Skeletal muscle cell (primary cell): ENCODE data around the gene PREX1.

Experiments
- DNase-seq: peaks from one replicate; pipeline ENCODE4 v3.0.0-alpha.2; 2010; ENCODE audit warnings: low read depth
- H3K4me3 ChIP-seq: 2 replicates; pipeline ENCODE4 v1.5.1; 2011; ENCODE audit warnings: low read depth, mild to moderate bottlenecking, control low read depth, low read length, moderate library complexity

PREX1 gene

GRCh38 chr20:48741669-48742068 lies 86.1 kb downstream of the PREX1 start:
- no peak overlapping the region for H3K4me3 ChIP-seq
- no peak for DNase-seq

- DNase-seq: no peak
- H3K4me3 ChIP-seq: no peak overlapping the region
These were observed 87.1 kb downstream of the PREX1 start for GRCh38 chr20:48740712-48741111.

GRCh38 chr20:48740292-48740649 lies 87.5 kb downstream of the PREX1 start:
- DNase-seq: no peak
- no peak overlapping the region for H3K4me3 ChIP-seq

DNA sequence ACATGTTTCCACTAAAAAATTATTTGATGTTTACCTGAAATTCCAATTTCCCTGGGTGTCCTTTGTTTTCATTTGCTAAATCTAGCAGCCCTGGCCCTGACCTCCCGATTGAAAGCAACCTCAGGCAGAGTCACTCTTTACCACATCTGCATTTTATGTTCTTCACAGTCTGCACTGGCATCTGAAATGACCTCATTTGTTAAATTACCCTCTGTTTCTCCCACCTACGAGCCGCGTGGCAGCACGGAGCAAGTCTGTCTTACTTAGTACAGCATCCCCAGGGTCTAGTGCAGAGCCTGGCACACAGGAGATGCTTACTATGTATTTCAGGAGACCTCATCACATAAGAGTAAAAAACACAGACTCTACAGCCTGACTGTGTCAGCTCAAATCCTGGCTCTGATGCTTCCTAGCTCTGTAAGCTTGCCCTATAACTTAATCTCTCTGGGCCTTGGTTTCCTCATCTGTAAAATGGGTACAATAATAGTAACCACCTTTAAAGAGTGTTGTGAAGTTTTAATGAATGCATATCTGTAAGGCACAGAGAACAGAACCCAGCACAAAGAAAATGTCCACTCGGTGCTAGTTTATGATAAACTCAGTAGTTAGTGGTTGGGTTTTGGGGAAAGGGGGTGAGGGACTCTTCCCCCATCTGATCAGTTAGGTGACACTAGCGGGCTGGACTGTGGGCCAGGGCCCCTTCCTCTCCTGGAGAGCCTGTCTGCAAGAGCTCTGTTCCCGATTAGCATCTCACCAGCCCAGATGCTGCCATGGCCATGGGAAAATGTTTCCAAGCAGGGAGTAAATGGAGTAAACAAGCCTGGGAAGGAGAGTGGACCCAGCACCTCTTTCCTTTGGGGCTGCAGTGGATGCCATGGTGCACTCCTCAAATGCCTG lies 88.2 kb downstream of the PREX1 start:
- no peak for DNase-seq
- H3K4me3 ChIP-seq: no peak overlapping the region

DNA sequence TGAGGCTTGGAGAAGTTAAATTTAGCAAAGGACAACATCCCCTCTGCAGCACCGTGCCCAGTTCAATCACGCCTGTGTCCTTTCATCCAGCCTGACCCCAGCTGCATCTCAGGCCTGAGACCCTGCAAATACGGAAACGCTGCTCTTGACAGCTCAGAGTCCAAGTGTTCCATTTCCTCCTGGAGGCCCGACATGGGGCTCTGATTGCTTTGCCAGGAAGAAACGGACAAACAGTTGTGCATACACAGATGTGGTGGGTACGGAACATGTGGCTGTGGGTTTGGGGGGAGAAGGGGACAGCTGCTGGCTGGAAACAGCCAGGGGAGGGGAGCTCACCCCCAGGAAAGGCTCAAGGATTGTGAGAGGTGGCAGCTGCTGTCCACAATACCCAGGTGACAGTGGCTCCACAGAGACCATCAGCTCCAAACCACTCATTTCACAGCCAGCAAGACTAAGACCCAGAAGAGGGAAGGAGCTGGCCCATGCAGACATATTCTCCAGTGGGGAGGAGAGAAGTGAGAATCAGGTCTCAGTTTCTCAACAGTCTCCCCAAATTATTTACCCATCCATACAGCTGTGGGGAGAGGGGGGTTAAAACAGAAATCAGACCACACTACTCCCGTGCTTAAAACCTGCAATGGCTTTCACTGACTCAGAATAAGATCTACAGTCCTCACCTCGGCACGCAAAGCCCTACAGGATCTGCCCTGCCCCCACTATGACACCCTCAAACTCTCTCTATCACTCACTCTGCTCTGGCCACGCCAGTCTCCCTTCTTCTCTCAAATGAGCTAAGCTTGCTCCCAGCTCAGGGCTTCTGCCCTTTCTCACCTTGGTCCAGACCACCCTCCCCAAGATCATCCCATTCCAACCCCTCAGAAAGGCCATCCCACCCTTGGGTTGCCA lies 89.1 kb downstream of the PREX1 start:
- no peak for DNase-seq
- no peak overlapping the region for H3K4me3 ChIP-seq

DNA sequence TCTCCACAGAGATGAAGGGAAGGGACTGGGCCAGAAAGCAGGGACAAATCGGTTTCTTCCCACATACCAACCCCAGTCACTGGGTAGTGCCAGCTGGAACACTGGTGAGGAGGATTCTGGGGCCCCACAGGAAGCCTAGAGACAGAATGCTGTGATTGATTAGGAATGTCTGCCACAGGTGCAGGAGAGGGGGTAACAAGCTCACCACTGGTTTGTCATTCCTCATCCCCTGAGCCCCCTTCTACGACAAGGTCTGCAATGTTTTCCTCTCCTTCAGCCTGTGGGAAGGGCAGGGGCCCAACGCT lies 89.8 kb downstream of the PREX1 start:
- DNase-seq: no peak

GRCh38 chr20:48737434-48738093 lies 90.2 kb downstream of the PREX1 start:
- no peak for DNase-seq
- no peak overlapping the region for H3K4me3 ChIP-seq

More for the DNA sequence above, 89.8 kb downstream of the PREX1 start:
- H3K4me3 ChIP-seq: no peak overlapping the region

GRCh38 chr20:48736636-48737035 lies 91.2 kb downstream of the PREX1 start:
- no peak overlapping the region for H3K4me3 ChIP-seq
- DNase-seq: no peak

DNA sequence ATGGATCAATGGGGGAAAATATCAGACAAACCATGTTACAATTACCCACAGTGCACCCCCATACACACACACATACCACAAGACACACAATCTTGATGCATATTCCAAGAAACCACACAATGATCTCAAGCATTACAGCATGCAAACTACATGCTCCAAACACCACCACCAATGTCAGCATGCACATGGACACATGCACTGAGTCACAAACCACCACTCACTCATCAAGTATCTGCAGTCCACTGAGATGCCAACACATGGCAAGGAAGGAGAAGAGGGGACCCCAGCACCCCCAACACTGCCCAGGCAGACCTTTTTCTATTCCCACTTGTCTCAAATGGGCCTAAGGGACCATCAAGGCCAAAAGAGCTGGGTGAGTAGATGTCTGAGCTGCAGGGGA lies 91.6 kb downstream of the PREX1 start:
- no peak overlapping the region for H3K4me3 ChIP-seq
- no peak for DNase-seq

GRCh38 chr20:48735112-48735511 lies 92.7 kb downstream of the PREX1 start:
- H3K4me3 ChIP-seq: no peak overlapping the region
- no peak for DNase-seq

- DNase-seq: no peak
- H3K4me3 ChIP-seq: no peak overlapping the region
These were observed 93.6 kb downstream of the PREX1 start for GRCh38 chr20:48734104-48734749.

DNA sequence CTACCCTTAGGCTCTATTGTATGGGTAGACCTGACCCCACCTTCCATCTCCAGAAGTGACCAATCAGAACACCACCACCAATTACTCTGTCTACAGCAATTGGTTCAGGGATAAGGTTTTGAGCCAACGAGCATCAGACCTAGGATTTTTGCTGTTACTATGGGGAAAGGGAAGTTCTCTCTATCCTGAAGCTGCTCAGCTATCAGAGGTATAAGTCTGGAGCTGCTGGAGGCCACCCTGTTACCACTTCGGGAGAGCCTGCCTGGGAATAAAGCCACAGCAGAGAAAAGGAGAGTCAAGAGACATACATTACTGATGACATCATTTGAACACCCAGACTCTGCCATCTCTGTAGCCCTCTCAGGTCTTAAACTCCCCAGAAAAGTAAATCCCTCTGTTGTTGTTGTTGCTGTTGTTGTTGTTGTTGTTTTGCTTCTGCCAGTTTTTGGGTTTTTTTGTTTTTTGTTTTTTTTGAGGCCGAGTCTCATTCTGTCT lies 94.5 kb downstream of the PREX1 start:
- no peak for DNase-seq
- no peak overlapping the region for H3K4me3 ChIP-seq

DNA sequence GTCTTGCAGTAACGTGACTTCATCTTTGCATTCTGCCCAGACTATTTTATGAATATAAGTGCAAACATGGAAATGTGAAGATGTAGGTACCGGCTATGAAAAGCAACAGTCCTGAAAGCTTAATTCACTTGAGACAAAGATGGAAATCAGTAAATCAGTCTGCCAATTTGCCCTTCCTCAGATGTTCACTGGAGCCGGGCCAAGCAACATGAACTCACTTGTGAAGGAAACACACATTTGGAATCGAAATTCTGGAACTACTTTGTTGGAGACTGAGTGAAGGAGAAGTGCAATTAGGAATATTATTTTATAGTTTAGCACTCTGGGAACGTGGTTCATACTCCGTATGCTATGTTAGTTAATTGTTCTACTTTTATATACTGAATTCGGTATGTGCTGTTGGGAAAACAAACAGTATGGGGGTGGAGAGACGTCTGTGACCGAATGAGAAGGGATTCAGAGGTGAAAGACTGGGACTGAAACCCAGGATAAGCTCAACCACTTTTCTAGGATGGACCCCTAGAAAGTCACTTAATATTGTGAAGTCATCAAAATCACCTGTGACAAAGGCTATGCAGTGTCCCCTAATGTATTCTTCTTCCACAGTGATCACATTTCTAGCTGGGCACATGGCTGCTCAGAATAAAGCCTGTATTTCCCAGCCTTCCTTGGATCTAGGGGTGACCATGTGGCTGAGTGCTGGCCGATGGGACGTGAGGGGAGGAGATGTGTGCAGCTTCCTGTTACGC lies 95.5 kb downstream of the PREX1 start:
- DNase-seq: no peak
- no peak overlapping the region for H3K4me3 ChIP-seq

DNA sequence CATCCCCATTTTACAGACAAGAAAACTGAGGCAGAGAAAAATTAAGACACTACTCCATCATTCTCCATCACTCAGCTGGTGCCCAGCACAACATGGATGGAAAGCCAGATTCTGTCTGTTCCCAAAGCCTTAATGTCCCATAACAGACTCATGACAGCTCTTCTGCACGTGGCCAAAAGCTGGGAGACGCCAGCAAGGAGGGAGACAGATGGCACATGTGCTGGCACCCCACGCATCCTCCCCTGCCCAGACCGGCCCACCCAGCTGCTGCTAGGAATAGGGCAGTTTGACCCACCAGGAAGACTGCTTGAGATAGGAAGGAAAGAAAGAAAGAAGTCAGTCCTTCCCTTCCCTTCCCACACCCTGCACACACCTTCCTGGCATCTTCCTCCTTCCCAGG lies 96.3 kb downstream of the PREX1 start:
- DNase-seq: no peak
- H3K4me3 ChIP-seq: no peak overlapping the region

DNA sequence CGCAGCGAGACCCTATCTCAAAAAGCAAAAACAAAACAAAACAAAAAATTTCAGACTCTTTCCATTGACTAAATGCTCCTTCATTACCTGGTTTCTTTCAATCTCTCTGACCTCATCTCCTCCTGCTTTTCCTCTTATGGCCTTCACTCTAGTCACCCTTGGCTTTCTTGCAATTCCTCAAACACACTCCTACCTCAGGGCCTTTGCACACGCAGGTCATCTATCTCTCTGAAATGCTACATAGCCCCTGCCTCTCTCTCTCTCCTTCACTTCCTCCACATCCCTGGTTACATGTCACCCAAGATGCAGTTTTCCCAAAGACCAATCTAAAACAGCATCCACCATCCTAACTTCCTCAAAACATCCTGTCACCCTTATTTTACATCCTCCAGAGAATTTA lies 96.8 kb downstream of the PREX1 start:
- H3K4me3 ChIP-seq: no peak overlapping the region
- no peak for DNase-seq

DNA sequence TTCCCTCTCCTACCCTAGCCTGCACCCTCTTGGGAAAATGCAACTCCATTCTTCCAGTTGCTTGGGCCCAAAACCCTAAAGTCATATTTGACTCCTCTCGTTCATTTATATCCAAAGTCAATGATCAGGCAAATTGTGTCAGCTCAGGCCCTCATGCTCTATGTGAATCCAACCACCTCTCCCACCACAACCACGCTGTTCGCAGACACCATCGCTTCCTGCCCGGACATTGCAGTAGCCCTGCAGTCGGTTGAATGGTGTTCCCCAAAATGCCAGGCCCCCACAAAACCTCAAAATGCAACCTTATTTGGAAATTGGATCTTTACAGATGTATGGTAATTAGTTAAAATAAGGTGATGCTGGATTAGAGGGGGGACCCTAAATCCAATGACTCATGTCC lies 98.3 kb downstream of the PREX1 start:
- no peak for DNase-seq
- no peak overlapping the region for H3K4me3 ChIP-seq

GRCh38 chr20:48728042-48728825 lies 99.6 kb downstream of the PREX1 start:
- DNase-seq: no peak
- H3K4me3 ChIP-seq: no peak overlapping the region

DNA sequence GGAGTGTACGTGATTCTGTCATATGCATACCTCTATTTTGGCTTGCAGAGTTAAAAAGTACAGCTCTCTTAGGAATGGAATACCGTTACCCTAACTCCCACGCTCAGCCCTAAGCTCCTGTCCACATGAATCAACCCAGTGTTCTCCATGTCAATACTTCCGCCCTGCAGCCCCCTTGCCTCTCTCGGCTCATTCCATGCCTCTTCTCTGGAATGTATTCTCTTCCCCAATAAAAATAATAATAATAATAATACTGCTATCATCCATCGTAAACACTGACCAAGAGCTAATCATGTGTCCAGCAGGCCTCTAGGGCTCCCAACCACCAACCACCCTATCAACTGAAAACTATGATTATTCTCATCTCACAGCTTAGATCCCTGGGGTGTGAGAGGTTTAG lies 100.6 kb downstream of the PREX1 start:
- H3K4me3 ChIP-seq: no peak overlapping the region
- DNase-seq: no peak
